GM19043 (cell line): ENCODE data around the gene DUSP5.
A peak's percentile ranks its signal among the peaks of the same experiment; 100 is the strongest.
"Not testable (repeated sequence)": the region's sequence is repeated elsewhere in the genome, so short reads cannot be mapped to it uniquely, and the experiment has no call there.

Experiments used
- ATAC-seq: cut with Tn5 transposase; IDR thresholded peaks from one replicate; pipeline ENCODE4 v1.9.1; 2021; ENCODE audit warnings: low read depth; ENCODE audit not compliant: unreplicated experiment

DUSP5 gene

DNA sequence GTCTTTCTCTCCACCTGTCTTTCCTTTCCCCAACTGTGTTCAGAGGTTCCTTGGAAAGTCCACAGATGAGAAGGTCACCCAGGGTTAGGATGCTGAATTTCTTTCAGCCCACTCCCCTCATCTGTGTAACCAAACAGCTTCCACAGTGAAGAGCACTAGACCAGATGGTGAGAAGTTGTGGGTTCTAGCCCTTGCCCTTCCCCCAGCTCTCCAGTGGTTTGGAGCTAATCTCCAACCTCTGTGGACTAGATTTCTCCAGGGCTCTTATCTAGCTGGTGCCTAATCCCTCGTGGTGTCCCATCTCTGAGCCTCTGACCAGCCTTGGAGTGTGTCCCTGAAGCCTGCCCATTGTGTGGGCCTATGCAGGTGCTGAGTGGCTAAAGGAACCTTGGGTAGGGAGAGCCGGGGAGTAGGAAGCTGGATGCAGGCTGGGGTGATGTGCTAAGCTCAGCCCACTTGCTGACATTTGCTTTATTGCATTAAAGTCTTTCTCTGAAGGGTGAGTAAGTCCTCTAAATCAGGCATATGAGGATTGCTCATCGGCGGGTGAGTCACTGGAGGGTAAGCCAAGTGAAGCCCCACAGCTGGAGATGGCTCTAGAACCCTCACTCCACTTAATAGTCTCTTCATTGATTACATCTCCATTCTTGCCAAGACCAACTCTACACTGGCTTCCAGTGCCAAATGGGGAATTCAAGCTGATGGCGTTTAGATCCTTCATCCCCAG, 14.9 kb downstream of the DUSP5 start:
- ATAC-seq: no peak

DNA sequence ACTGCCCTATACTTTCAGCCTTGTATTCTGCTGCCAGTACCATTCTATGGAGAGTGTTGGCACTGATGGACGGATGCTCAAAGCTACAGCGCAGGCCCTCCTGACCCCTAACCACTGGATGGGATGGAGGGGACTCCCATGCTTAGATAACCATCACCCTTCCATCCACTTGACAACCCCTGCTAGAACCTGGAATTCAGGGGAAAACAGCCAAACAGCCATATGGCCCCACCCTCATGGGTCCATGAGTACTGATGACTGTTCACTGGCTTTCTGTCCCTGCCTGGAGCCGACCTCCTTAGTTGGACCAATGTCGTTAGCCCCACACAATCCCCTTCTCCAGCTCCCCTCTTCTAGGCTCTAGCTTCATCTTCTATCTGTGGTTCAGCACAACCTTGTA, 16.2 kb downstream of the DUSP5 start:
- no peak for ATAC-seq

DNA sequence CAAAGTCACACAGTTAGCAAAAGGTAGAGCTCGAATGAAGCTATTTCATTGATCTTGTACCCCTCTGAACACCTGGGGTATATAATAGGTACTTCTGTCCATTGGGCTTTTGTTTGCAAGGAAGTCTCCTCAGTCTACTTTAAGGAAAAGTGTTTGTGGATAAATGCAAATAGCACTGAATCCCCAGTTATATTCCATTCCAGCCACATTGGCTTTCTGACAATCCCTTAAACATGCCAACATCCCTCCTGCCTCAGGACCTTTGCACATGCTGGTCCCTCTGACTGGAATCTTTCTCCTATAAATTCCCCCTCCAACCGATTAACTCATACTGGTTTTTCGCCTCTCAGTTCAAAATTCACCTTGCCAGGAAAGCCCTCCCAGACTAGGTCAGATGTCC, 17.1 kb downstream of the DUSP5 start:
- no peak for ATAC-seq

DNA sequence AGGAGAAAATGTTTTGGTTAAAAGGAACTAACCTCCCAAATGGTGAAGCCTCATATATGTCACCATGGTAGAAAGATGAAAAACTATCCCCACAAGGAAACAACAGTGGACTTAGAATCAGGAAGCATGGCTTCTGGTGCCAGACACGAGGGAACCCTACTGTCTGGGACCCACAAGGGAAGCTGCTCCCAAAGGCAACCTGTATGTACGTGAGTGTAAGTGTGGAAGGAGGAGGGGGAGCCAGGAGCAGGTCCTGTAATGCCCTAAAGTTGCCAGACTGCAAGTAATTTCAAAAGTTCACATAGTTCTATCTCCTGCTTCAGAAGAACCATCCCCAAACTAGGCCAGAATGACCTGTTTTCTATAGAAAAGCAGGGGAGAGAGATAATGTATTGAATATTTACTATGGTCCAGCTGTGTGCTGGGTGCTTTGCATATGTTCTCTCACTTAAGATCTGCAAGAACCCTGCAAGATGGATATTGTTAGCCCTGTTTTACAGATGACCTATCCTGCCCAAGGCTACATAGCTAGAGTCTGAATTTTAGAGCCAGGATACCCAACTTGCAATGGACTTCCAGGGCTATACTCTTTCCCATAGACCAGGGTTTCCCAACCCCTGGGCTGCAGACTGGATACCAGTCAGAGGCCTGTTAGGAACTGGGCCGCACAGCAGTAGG, 19.2 kb downstream of the DUSP5 start:
- no peak for ATAC-seq

DNA sequence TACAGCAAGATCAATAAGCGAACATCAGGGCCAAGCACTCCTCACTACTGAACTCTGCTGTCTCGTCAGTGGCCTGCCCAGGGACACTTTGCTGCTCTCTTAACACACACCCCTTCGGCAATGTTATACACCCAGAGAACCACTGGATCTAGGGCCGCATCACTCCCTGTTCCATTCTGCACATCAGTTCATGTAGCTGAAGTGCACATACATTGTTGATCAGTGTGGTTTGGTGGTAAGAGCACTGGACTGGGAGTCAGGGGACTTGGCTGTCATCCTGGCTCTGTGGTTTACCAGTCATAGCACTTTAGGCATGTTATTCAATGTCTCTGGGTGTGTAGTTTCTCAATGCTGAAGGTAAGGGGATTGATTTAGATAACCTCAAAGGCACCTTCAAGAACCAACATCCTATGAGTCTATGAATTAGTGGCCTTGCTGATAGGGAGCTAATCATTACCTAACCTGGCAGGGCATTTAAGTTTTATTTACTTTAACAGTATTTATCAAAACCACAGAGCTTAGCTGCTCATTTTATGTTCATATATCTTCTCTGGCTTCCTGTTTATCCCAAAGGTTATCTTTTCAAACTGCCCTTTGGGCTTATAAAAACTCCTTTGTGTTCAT, 24.8 kb downstream of the DUSP5 start:
- no peak for ATAC-seq

DNA sequence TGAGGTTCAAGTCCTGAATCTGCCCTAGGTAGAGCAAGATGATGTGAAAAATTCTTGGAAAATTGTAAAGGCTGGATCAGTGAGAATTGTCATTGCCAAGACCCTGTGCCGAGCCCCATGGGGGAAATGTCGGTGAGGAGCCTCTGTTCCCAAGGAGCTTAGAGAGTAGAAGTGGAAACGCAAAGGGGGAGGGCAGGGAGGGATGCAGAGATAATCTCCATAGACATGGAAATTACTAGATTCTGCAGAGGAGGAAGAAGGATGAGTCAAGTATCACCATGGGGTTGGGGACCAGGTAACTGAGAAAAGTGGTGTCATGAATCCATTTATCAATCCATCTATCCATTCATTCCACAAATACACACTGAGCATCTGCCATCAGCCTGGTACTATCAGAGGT, 26.0 kb downstream of the DUSP5 start:
- no peak for ATAC-seq

DNA sequence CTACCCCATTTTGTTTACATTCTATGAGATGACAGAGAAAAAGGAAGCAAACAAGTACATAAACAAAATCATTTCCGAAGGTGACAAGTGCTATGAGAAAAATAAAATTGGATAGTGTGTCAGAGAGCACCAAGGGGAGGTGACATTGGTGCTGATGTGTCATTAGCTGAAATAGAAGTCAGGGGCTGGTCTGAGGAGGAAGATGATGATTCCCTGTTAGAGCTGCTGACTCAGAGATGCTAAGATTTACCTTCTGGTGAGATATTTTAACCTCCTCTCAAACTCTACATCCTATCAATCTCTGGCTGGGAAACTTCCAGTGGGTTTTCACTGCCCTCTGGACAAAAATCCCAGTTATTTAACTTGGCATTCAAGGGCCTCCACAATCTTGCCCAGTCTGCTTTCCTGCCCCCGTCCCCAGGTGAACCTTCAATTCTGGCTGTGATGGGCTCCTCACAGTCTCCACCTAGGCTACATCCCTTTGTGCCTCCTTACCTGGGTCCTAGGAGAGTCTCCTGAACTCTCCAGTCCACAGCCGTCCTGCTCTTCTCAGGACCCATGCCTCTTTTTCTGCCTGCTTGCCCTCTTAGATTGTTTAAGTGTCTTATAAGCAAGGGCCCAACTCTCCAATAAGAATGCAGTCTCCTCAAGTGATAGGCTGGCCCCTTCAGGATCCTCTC, 26.6 kb downstream of the DUSP5 start:
- no peak for ATAC-seq

DNA sequence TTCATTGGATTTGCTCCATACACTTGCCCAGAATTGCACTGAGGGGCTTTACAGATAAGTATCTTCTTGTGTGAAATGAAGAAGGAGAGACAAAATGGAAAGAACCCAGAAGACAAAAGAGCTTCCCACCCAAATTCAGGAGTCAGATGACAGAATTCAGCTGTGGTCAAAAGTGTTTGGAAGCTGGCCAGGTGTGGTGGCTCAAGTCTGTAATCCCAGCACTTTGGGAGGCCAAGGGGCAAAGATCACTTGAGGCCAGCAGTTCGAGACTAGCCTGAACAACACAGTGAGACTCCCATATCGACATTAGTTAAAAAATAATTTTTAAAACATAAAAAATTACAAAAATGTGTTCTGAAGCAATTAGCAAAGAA, 27.1 kb downstream of the DUSP5 start:
- no peak for ATAC-seq

DNA sequence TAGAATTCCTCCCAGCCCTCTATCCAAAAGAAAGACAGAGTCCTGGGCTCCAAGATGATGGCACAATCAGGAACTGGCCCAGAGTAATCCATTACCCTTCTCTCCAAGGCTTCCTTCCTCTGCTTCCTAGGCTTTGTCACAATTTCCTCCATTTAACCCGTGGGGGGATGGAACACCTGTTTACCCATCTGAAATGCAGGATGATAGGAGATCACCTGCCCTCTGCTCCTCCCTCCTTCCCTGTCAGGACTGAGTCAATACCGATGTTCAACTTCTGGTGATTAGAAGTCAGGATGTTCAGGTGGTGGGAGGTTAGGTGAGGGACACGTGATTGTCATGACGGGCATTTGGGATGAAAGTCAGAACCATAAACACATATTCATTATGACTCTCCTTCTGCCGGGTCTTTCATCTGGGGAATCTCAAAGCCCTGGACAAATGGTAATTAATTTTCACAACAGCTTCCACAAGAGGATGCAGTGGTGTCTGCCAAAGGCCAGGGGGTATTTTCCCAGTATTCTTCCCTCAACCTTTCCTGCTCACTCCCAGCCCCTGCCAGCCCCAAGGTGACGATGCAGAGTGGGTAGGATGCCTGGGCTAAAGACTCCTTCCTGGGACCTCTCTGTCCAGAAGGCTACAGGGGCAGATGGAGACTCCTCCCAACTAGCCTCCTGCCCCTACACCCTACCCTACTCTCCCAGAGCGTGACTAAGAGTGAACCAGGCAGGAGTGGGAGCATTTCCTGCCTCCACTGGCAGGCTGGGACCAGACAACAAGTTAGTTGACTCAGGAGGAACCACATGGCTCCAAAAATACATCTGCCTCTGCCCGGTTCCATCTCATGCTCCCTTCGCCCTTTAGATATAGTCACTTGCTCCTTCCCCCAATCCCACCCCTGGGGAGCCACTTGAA, 27.9 kb downstream of the DUSP5 start:
- no peak for ATAC-seq

DNA sequence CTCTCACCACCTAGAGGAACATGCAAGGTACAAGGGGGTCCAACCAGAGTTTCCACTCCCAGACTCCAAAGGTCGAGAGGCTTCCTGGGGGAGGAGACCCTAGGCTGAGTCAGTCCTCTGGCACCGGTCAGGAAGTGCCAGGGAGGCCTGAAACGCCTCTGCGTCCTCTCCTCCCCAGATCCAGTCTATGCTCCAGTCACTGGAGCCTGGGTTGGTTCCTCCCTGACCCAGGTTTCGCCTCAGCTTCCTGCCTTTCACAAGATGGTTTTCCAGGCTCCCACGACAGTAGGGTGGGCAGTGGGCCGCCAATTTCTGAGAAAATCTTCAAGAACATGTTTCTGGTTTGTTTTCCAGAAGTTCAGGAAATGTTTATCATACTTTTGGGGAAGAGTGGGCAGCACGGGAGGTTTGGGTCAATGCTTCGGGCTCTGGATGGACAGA, 30.0 kb downstream of the DUSP5 start:
- no peak for ATAC-seq

DNA sequence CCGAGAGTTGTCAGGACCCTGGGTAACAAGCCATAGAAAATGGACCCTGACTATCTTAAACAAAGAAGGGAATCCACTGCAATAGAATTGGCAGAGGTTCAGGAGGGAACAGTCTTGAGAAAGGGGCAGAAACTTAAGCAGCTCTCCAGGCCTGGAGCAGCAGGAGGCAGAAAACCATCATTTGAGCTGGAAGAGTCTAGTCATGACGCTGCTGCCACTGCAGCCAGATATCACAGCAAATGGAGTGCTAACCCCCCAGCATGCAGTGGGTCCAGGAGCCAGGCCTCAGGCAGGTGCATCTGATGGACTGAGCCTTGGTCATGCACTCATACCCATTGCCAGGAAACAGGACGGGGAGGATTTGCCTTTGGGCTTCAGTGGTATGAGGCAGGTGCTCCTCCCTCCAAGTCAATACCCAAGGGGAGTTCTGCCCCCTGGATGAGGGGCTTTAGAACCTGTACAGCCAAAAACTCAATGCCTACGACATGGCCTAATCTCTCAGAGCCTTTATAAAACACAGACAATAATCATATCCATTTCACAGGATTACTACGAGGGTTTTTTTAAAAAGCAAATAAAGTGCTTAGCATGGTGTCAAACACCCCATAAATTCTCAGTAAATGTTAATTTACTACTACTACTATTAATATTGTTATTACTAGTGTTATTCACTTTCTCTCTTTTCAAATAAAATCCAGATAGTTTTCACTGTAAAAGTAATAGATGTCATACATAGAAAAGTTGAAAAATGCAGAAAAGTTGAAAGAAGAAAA, 30.7 kb downstream of the DUSP5 start:
- ATAC-seq: peak; percentile 2

DNA sequence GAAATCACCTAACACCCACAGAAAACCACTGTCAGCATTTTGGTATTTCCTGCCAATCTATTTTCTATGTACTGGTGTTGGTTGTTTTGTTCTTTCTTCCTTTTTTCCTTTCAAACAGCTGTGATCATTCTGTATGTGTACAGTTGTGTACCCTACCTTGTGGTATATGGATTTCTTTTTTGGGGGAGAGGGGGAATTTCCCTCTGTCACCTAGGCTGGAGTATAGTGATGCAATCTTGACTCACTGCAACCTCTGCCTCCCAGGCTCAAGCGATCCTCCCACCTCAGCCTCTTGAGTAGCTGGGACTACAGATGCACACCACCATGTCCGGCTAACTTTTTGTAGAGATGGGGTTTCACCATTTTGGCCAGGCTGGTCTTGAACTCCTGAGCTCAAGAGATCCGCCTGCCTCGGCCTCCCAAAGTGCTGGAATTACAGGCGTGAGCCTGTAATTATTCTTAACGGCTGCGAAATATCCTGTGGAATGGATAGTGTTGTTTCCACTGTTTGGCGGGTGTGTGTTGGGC, 31.4 kb downstream of the DUSP5 start:
- peak; percentile 65 for ATAC-seq

DNA sequence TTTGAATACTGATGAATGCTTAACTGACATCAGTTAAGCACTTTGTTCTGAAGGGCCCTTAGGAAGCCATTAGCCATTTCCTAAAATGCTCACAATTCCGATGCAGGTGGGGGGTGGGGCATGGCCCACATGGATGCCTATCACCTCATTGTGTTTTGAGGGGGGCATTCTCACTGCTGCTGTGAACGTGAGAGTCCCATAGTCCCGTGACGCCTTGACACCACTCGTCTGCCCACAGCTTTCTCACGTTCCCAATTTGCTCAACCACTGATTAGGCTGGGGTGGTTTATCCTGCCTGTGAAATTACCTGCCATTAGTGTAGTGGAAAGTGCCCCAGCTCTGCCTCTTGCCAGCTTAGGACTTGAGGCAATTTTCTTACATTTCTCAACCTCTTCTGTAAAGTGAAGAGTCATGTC, 31.9 kb downstream of the DUSP5 start:
- ATAC-seq: no peak

DNA sequence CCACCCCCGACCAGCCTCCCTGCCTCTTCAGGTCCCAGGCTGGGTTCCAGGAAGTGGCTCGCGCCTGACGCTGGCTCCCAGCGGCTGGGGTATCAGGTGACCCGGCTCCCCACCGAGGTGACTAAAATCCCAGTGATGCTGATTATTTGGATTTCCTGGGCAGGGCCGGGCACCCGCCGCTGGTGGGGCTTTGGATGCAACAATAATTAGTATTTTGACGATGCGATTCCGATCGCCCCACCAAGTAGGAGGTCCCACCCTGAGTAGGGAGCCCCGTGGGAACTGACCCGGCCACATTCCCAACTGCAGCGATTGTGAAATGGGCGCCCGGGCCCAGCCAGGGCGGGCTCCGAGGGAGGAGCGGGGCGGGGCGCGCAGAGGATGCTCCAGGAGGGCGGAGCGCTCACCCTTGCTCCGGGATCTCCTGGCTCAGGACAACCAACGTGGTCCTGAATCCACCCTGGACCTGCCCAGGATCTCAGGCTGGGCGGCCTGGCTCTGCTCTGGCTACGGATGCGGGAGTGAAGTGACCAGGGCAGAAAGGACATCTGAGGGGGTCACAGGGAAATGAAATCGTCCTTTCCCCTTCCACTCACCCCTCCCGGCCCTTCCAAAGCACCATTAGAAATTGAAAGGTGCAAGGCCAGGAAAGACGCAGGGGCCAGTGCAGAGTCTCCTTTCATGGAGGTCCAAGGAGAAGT, 32.6 kb downstream of the DUSP5 start:
- no peak for ATAC-seq

DNA sequence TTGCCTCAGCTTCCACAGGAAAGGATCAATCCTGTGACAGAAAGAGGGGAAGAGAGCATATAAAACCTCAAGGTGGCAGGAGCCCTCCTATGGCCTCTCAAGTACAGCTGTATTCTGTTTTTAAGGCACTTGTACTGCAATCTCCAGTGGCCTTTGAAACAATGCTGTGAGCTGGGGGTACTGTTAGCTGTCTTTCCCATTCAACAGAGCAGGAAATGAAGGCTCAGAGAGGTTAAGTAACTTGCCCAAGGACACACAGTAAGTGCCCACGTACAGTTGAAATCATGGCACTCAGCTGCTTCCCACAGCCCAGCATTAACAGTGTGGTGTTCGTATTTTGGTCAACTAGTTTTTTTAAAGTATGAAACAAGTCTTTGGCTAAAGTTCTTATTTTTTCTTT, 34.0 kb downstream of the DUSP5 start:
- ATAC-seq: no peak

DNA sequence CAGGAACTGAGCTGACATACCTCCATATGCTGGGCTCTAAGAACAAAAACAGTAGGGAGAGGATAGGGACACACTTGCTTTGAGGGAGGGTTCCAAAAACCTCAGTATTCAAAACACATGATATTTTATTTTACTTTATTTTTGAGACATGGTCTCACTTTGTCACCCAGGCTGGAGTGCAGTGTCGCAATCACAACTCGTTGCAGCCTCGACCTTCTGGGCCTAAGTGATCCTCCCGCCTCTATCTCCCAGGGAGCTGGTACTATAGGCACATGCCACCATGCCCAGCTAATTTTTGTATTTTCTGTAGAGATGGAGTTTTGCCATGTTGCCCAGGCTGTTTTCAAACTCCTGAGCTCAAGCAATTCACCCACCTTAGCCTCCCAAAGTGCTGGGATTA, 34.9 kb downstream of the DUSP5 start:
- not testable (repeated sequence) for ATAC-seq

DNA sequence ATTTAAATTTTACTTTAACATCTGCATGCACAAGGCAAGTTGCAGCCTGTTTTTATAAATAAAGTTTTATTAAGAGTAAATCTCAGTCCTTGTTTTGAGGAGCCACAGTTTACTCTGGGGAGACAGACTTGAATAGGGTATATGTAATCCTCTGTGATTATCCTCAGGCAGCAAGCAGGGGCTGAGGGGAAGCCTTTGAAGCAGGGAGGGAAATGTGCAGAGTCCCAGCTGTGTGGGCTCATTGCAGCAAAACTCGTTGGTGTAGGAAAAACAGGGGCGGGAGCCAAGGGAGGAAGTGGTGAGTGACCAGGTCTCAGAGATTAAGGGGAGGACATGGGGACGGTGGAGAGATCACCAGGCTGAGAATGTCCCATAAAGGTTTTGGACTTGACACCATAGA, 35.4 kb downstream of the DUSP5 start:
- no peak for ATAC-seq

DNA sequence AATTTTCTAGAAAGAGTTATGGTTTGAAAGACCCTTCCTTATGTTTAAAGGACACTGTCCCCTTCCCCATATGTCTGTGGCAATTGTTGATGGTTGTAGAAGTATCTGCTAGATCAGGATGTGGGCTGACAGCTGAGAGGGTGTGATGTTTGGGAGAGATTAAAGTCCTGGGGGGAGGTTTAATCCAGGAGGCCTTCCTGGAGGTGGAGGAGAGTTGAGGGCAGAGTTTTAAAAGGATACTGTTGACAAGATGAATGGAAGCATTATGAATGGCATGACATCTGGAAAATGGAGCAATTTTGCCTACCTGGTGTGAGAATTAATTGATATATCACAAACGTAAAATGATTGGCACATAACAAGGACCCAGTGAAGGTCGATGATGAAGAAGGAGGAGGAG, 36.9 kb downstream of the DUSP5 start:
- ATAC-seq: no peak
